SK-N-DZ (cell line): Measurements from ENCODE around the gene ZNF761.
A peak's percentile ranks its signal among the peaks of the same experiment; 100 is the strongest.
"Not testable (repeated sequence)": the region's sequence is repeated elsewhere in the genome, so short reads cannot be mapped to it uniquely, and the experiment has no call there.

Experiments
- DNase-seq: peaks from one replicate; pipeline ENCODE4 v3.0.0-alpha.2; 2015; ENCODE audit warnings: low spot score

ZNF761 gene

GRCh38 chr19:53455828-53456227, 24.0 kb downstream of the ZNF761 start:
- no peak for DNase-seq

- not testable (repeated sequence) for DNase-seq
Observed at GRCh38 chr19:53460131-53460721, 28.4 kb downstream of the ZNF761 start.

DNA sequence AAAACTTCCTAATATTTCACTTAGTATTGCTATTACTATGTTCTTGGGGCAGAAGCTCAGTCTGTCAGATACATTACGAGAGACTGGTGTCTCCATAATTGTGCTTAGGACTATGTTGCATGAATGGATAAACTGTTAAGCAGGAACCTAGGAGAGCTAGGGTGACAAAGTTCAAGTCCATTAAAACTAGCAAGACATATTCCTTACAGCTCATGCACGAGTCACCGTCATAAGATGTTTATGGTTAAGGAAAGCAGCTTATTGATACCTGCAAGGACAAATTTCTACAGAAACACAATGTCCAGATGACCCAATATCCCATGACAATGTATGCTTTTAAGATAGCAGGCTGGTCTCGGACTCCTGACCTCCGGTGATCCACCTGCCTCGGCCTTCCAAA, 30.1 kb downstream of the ZNF761 start:
- DNase-seq = no peak

DNA sequence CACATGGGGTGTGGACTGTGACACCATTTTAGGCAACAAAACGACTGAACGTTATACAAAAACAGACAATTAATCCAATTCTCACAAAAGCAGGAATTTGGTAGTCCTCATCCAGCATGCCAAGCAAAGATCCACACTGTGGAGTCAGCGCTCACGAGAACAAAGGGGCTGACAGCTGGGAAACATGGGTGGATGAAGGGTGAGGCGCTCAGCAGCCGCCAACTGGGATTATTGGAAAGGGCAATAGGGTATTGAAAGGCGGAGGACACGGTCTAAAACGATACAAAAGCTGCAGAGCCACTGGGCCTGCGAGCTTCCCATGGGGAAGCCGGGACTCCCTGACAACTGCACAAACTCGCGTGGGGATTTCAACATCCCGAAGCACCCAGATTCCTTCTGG, 31.1 kb downstream of the ZNF761 start:
- DNase-seq = no peak

DNA sequence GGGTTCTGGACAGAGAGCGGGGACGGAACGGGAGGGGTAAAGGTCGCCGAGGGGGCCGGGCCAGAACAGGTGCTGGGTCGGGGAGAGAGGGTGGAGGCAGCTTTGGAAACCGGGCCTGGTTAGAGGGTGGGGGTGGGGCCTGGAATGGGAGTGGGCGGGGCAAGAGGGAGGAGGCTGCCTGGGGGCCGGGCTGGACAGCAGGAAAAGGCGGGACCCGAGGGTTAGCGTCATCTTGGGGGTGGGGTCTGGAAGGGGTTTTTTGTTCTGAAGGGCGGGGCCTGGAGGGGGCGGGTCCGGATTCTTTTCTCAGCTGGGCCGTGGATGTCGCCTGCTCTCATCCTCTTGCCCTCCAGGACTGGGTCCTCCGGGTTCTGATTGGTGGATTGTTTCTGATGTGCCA, 31.5 kb downstream of the ZNF761 start:
- no peak for DNase-seq

GRCh38 chr19:53466726-53467484, 35.1 kb downstream of the ZNF761 start:
- no peak for DNase-seq

- DNase-seq = peak; percentile 63
Observed at GRCh38 chr19:53467485-53468262, 35.9 kb downstream of the ZNF761 start, which contains the start of gene ZNF813. Gene ZNF813, plus strand, starts transcription at chr19:53467733. Its CDS starts 16,090 bp downstream, at chr19:53483823.

- DNase-seq = not testable (repeated sequence)
Observed at GRCh38 chr19:53468628-53469027, 36.8 kb downstream of the ZNF761 start.

GRCh38 chr19:53471916-53472315, 40.1 kb downstream of the ZNF761 start:
- DNase-seq = no peak

- not testable (repeated sequence) for DNase-seq
Observed at GRCh38 chr19:53474832-53475231, 43.0 kb downstream of the ZNF761 start.

DNA sequence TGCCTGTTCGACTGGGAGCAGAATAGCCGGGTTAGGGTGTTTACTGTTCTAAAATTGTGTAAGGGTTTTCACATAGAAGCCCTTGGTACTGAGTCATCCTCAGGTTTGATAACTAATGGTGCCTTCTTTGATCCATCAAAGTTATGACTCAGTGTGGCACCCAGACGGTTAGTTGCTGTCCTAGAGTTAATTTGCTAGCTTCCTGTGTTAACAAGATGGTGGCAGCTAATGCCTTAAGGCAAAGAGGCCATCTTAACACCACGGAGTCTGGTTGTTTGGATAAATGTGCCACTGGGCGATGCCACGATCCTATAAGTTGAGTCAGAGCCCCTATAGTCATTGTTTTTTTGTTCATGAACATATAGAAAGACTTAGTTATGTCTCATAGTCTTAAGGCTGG, 43.7 kb downstream of the ZNF761 start:
- not testable (repeated sequence) for DNase-seq

- DNase-seq = not testable (repeated sequence)
Observed at GRCh38 chr19:53483751-53484150, 52.0 kb downstream of the ZNF761 start.

GRCh38 chr19:53485046-53486004, 53.5 kb downstream of the ZNF761 start:
- DNase-seq = no peak

DNA sequence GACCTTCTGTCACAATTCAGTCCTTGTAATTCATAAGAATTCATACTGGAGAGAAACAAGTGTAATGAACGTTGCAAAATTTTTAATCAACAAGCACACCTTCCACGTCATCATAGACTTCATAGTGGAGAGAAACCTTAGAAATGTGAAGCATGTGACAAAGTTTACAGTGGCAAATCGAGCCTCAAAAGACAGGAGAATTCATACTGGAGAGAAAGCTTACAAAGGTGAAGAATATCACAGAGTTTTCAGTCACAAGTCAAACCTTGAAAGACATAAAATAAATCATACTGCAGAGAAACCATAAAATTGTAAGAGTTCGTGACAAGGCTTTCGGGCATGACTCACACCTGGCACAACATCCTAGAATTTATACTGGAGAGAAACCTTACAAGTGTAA, 60.4 kb downstream of the ZNF761 start:
- no peak for DNase-seq

- not testable (repeated sequence) for DNase-seq
Observed at GRCh38 chr19:53497311-53498023, 65.7 kb downstream of the ZNF761 start.

GRCh38 chr19:53498024-53498395, 66.2 kb downstream of the ZNF761 start:
- not testable (repeated sequence) for DNase-seq

DNA sequence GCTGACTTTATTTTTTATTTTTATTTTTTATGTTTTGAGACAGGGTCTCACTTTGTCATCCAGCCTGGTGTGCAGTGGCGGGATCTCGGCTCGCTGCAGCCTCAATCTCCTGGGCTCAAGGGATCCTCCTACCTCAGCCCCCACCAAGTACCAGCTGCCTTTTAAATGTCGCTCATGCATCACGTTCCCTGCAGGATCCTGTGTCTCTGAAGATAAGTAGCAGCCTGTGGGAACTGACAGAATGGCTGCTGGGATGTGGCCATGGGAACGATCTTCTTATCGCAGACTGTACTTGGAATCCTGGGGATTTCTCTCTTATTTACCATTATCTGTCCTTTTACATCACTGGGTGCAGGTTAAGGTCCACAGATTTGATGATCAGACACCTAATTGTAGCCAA, 71.4 kb downstream of the ZNF761 start:
- DNase-seq = peak; percentile 23

- DNase-seq = not testable (repeated sequence)
Observed at GRCh38 chr19:53503671-53504364, 72.0 kb downstream of the ZNF761 start.

DNA sequence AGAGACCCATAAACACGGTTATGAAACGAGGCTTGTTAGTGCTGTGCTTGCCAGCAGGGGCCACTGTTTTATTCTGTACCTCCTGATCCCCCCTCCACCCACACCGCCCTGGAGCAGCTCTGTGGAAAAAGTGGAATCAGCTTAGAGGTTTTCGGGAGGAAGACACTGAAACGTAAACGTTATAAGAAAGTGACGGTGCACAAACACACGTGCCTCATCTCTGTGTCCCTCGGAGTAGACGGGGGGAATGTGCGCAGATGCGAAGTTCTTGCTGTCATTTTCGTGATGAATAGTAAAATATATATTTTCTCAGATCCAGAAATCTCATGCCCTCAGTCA, 72.5 kb downstream of the ZNF761 start:
- peak; percentile 22 for DNase-seq

- no peak for DNase-seq
Observed at GRCh38 chr19:53504885-53505284, 73.1 kb downstream of the ZNF761 start.
